ENCODE data around the gene TRIM21. TPM values are rescaled to one million over a fixed set of nuclear protein-coding genes. Genes with fewer than 3 reads are reported as not detected.

TRIM21 gene
- polyA plus RNA-seq, 1 of the 3 experiments (the other 2 are of a cell fraction): 11.0 TPM

DNA sequence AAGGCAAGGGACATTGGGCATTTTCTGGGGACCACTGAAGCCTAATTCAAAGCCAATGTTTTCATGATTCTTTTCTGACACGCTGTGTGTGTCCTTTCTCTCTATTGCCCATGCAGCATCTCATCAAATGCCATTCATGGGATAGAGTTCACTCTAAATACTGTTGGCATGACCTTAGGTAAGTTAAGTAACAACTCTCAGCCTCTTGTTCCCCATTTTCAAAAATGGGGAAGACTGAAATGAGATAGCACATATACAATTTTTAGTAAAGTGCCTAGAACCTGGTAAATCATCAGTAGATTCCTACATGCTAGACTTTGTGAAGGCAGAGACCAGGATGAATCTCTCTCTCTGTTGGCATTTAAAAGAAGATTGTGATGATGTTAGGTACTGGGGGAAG lies 42.9 kb upstream of the TRIM21 start:
- no peak for DNase-seq
- Histone ChIP-seq H3K4me3 (ENCODE audit: low read depth in 2 of 2, low read length in 1 of 2) (no peak overlapping the region), H3K27ac (ENCODE audit: low read depth in 2 of 2, low read length in 1 of 2) (no peak overlapping the region), H3K79me2 (ENCODE audit: insufficient read depth) (no peaks in the 10 kb centered on the region), H3K4me2 (no peak overlapping the region), H3K36me3 (replicated peaks in 1 of 2; ENCODE audit: control insufficient read depth in 1 of 2, insufficient read depth in 2 of 2, low read length in 1 of 2) (no peaks in the 10 kb centered on the region), H3K9me2 (no peaks in the 10 kb centered on the region), H2AFZ (ENCODE audit: low read depth) (no peak overlapping the region), H3K9ac (no peak overlapping the region), H3K27me3 (ENCODE audit: insufficient read depth) (no peaks in the 10 kb centered on the region), H4K20me1 (ENCODE audit: insufficient read depth) (no peaks in the 10 kb centered on the region), H3K9me3 (no peaks in the 10 kb centered on the region), H3F3A (replicated peaks; ENCODE audit: insufficient read depth) (no peaks in the 10 kb centered on the region), H3K4me1 (ENCODE audit: control insufficient read depth in 1 of 2, insufficient read depth in 2 of 2, low read depth in 1 of 2, low read length in 1 of 2) (no peaks in the 10 kb centered on the region)
- CTCF ChIA-PET: no interaction called here
- TF ChIP-seq TEAD4 (IDR thresholded peaks at IDR 0.05; ENCODE audit: borderline replicate concordance, insufficient read depth) (no peak), EZH2phosphoT487 (IDR thresholded peaks at IDR 0.05; ENCODE audit: borderline replicate concordance, low read depth) (no peak), EP300 (IDR thresholded peaks at IDR 0.05; ENCODE audit: borderline replicate concordance in 1 of 2, low read depth in 1 of 2, low read length in 1 of 2) (no peak), TAF1 (IDR thresholded peaks at IDR 0.05; ENCODE audit: borderline replicate concordance, low read depth, low read length) (no peak), MXI1 (IDR thresholded peaks at IDR 0.05; ENCODE audit: low read depth, low read length) (no peak), FOSL2 (IDR thresholded peaks at IDR 0.05; ENCODE audit: borderline replicate concordance, low read depth) (no peak), NFIC (IDR thresholded peaks at IDR 0.05; ENCODE audit: borderline replicate concordance) (no peak), NRF1 (IDR thresholded peaks at IDR 0.05; ENCODE audit: low read depth, low read length) (no peak), FOXJ3 (CRISPR knock-in tag; IDR thresholded peaks at IDR 0.05) (no peak), YY1 (IDR thresholded peaks at IDR 0.05; ENCODE audit: low read depth) (no peak), FOXM1 (IDR thresholded peaks at IDR 0.05; ENCODE audit: low read depth) (no peak), JUND (IDR thresholded peaks at IDR 0.05) (no peak), RCOR1 (IDR thresholded peaks at IDR 0.05; ENCODE audit: low read length) (no peak), RXRA (IDR thresholded peaks at IDR 0.05; ENCODE audit: borderline replicate concordance, low read depth) (no peak), RFX5 (IDR thresholded peaks at IDR 0.05; ENCODE audit: low read length) (no peak)
- TF ChIP-seq, protein P1, sequence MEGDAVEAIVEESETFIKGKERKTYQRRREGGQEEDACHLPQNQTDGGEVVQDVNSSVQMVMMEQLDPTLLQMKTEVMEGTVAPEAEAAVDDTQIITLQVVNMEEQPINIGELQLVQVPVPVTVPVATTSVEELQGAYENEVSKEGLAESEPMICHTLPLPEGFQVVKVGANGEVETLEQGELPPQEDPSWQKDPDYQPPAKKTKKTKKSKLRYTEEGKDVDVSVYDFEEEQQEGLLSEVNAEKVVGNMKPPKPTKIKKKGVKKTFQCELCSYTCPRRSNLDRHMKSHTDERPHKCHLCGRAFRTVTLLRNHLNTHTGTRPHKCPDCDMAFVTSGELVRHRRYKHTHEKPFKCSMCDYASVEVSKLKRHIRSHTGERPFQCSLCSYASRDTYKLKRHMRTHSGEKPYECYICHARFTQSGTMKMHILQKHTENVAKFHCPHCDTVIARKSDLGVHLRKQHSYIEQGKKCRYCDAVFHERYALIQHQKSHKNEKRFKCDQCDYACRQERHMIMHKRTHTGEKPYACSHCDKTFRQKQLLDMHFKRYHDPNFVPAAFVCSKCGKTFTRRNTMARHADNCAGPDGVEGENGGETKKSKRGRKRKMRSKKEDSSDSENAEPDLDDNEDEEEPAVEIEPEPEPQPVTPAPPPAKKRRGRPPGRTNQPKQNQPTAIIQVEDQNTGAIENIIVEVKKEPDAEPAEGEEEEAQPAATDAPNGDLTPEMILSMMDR (IDR thresholded peaks at IDR 0.05): no peak
- TF ChIP-seq, protein P2, sequence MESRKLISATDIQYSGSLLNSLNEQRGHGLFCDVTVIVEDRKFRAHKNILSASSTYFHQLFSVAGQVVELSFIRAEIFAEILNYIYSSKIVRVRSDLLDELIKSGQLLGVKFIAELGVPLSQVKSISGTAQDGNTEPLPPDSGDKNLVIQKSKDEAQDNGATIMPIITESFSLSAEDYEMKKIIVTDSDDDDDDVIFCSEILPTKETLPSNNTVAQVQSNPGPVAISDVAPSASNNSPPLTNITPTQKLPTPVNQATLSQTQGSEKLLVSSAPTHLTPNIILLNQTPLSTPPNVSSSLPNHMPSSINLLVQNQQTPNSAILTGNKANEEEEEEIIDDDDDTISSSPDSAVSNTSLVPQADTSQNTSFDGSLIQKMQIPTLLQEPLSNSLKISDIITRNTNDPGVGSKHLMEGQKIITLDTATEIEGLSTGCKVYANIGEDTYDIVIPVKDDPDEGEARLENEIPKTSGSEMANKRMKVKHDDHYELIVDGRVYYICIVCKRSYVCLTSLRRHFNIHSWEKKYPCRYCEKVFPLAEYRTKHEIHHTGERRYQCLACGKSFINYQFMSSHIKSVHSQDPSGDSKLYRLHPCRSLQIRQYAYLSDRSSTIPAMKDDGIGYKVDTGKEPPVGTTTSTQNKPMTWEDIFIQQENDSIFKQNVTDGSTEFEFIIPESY (IDR thresholded peaks at IDR 0.05; ENCODE audit: borderline replicate concordance, low read depth): no peak
- 8% methylated on average over 1 of the region's 1 CpG for WGBS (ENCODE audit: low lambda C conversion rate)
- POLR2A ChIA-PET: no interaction called here

Data from SK-N-SH (cell line).